ENCODE measurements around the gene GFRAL. TPM values are rescaled to one million over a fixed set of nuclear protein-coding genes. Genes with fewer than 3 reads are reported as not detected.

The GFRAL gene
- total and polyA plus RNA-seq, 2 of the 4 experiments (the other 2 are of a cell fraction): not detected

DNA sequence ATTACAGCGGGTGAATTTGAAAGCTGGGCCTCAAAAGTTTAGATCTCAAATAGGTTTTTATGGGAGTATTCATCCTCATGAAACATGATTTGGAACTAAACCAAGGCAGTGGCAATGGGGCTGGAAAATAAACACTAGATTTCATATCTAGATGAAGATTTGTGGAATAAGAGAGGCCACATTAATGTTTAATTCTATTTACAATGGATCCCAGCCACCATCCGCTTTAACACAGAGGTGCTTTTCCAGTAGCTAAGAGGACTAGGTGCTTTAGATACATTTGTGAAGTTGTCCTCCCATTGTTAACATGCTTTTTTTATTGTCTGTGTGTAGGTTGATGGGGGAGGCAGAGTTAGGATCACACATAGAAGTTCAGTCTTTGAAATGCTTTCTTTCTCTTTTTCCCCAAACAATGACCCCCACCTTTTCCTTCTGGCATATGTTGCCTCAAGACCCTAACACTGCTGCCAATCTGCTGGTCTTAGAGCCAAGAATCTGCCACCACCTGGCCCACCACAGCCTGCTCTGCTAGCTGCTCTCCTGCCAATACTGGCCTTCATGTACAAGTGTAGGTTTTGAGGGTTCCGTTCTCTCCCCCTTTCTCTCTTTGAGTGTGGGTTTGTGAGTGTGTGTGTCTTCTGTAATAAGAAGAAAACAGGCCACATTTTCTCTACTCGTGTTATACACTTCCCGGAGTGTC lies 27.8 kb upstream of the GFRAL start:
- in situ Hi-C loops (cut with MboI; ENCODE audit: low sequenced_read_pairs) (loop anchor here (25.0 kb wide), 1 partner anchor 988 kb away; no protein-coding TSS in a partner anchor), intact Hi-C loops (cut with micrococcal nuclease) (no loop called here), dilution Hi-C loops (cut with HindIII; ENCODE audit: low sequenced_read_pairs, unreplicated experiment) (no loop called here)
- Histone ChIP-seq H3K4ac (ENCODE audit: low read depth, low read length) (no peak overlapping the region), H3K4me2 (ENCODE audit: low read depth, low read length) (no peak overlapping the region), H3K14ac (replicated peaks; ENCODE audit: low read depth, low read length) (no peak overlapping the region), H2AFZ (replicated peaks; ENCODE audit: low read length, poor library complexity) (no peak overlapping the region), H4K20me1 (ENCODE audit: insufficient read depth, low read length) (no peaks in the 10 kb centered on the region), H3K23ac (ENCODE audit: low read depth, low read length) (no peak overlapping the region), H3K9me3 (ENCODE audit: control insufficient read depth, insufficient read depth, low read length) (no peaks in the 10 kb centered on the region), H4K5ac (ENCODE audit: low read depth, low read length) (no peak overlapping the region), H3K4me3 (ENCODE audit: insufficient read depth, low read depth, low read length) (no peak overlapping the region), H3K27ac (ENCODE audit: insufficient read depth, low read length) (no peak overlapping the region), H4K91ac (ENCODE audit: insufficient read depth, low read depth, low read length) (no peak overlapping the region), H2BK20ac (ENCODE audit: low read depth, low read length) (no peak overlapping the region), H3K79me1 (ENCODE audit: low read depth in 1 of 2, low read length in 2 of 2) (no peaks in the 10 kb centered on the region), H3K9ac (ENCODE audit: low read depth, low read length) (no peak overlapping the region), H3K36me3 (ENCODE audit: control insufficient read depth, insufficient read depth, low read length) (no peaks in the 10 kb centered on the region), H2AK9ac (replicated peaks; ENCODE audit: low read depth, low read length, poor library complexity) (no peak overlapping the region), H3K27me3 (ENCODE audit: control insufficient read depth, insufficient read depth, low read length) (no peaks in the 10 kb centered on the region), H3K4me1 (ENCODE audit: control insufficient read depth, insufficient read depth, low read length) (no peaks in the 10 kb centered on the region), H2AK5ac (ENCODE audit: low read depth, low read length) (no peak overlapping the region), H3K56ac (ENCODE audit: extremely low read depth, insufficient read depth, low read length) (no peak overlapping the region), H3K18ac (ENCODE audit: low read depth, low read length) (no peak overlapping the region), H2BK15ac (ENCODE audit: low read depth, low read length) (no peak overlapping the region), H2BK120ac (ENCODE audit: low read depth, low read length) (no peak overlapping the region), H2BK5ac (ENCODE audit: low read depth, low read length, poor library complexity, severe bottlenecking) (no peak overlapping the region), H4K8ac (ENCODE audit: low read depth in 2 of 2, low read length in 2 of 2) (no peak overlapping the region), H3K9me1 (ENCODE audit: insufficient read depth, low read length) (no peaks in the 10 kb centered on the region)
- ATAC-seq (ENCODE audit: low read depth) (no peak), DNase-seq (no peak)
- TF ChIP-seq RCOR1 (IDR thresholded peaks at IDR 0.05; ENCODE audit: insufficient replicate concordance, low read length) (no peak), SMC3 (IDR thresholded peaks at IDR 0.05; ENCODE audit: low read depth, low read length) (no peak), RAD21 (IDR thresholded peaks at IDR 0.05; ENCODE audit: low read length) (no peak), BHLHE40 (IDR thresholded peaks at IDR 0.05; ENCODE audit: low read depth, low read length) (no peak), MXI1 (IDR thresholded peaks at IDR 0.05; ENCODE audit: borderline replicate concordance, low read depth, low read length) (no peak), MAFK (IDR thresholded peaks at IDR 0.05; ENCODE audit: low read depth, low read length) (no peak), FOS (IDR thresholded peaks at IDR 0.05; ENCODE audit: low read depth, low read length) (no peak), CEBPB (IDR thresholded peaks at IDR 0.05; ENCODE audit: low read depth, low read length) (no peak), CHD1 (IDR thresholded peaks at IDR 0.05; ENCODE audit: low read depth, low read length) (no peak), NFE2L2 (IDR thresholded peaks at IDR 0.05; ENCODE audit: low read depth, low read length) (no peak), RFX5 (IDR thresholded peaks at IDR 0.05; ENCODE audit: low read depth, low read length) (no peak), MAZ (IDR thresholded peaks at IDR 0.05; ENCODE audit: borderline replicate concordance, low read depth, low read length) (no peak), POLR2A (IDR thresholded peaks at IDR 0.05; ENCODE audit: low read depth, low read length) (no peak)
- TF ChIP-seq, protein P1, sequence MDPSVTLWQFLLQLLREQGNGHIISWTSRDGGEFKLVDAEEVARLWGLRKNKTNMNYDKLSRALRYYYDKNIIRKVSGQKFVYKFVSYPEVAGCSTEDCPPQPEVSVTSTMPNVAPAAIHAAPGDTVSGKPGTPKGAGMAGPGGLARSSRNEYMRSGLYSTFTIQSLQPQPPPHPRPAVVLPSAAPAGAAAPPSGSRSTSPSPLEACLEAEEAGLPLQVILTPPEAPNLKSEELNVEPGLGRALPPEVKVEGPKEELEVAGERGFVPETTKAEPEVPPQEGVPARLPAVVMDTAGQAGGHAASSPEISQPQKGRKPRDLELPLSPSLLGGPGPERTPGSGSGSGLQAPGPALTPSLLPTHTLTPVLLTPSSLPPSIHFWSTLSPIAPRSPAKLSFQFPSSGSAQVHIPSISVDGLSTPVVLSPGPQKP (IDR thresholded peaks at IDR 0.05; ENCODE audit: borderline replicate concordance, low read depth, low read length): no peak
- TF ChIP-seq, protein P2, sequence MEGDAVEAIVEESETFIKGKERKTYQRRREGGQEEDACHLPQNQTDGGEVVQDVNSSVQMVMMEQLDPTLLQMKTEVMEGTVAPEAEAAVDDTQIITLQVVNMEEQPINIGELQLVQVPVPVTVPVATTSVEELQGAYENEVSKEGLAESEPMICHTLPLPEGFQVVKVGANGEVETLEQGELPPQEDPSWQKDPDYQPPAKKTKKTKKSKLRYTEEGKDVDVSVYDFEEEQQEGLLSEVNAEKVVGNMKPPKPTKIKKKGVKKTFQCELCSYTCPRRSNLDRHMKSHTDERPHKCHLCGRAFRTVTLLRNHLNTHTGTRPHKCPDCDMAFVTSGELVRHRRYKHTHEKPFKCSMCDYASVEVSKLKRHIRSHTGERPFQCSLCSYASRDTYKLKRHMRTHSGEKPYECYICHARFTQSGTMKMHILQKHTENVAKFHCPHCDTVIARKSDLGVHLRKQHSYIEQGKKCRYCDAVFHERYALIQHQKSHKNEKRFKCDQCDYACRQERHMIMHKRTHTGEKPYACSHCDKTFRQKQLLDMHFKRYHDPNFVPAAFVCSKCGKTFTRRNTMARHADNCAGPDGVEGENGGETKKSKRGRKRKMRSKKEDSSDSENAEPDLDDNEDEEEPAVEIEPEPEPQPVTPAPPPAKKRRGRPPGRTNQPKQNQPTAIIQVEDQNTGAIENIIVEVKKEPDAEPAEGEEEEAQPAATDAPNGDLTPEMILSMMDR (conservative IDR thresholded peaks at IDR 0.05; ENCODE audit: low read depth, low read length): no peak
- TF ChIP-seq, protein P3, sequence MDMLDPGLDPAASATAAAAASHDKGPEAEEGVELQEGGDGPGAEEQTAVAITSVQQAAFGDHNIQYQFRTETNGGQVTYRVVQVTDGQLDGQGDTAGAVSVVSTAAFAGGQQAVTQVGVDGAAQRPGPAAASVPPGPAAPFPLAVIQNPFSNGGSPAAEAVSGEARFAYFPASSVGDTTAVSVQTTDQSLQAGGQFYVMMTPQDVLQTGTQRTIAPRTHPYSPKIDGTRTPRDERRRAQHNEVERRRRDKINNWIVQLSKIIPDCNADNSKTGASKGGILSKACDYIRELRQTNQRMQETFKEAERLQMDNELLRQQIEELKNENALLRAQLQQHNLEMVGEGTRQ (IDR thresholded peaks at IDR 0.05; ENCODE audit: low read depth, low read length): no peak
- no CpG with 5 or more reads among the region's 5 CpGs for WGBS, 2 experiments (ENCODE audit: extremely low coverage in 2 of 2, insufficient read length in 1 of 2)
- BruUV-seq (replicated peaks): no TSS peak
- ChIA-PET POLR2A (ENCODE audit: unreplicated experiment) (no interaction called here), CTCF (no interaction called here)
